Parathyroid adenoma (tissue), 2 donors: ENCODE data around the gene ONECUT1.
"Not testable (repeated sequence)": the region's sequence is repeated elsewhere in the genome, so short reads cannot be mapped to it uniquely, and the experiment has no call there.

Source experiments
- H2AFZ ChIP-seq: fragments of 300-600 bp; sonication (generic); one replicate; pipeline ENCODE4 v1.7.0; 2017; ENCODE audit warnings: antibody characterized with exemption, mild to moderate bottlenecking
- H3K27ac ChIP-seq: fragments of 300-600 bp; sonication (generic); one replicate; pipeline ENCODE4 v1.7.0; 2017
- H3K27me3 ChIP-seq: fragments of 300-600 bp; sonication (generic); one replicate; pipeline ENCODE4 v1.7.0; 2017; ENCODE audit warnings: low read length; ENCODE audit not compliant: control insufficient read depth, insufficient read depth
- H3K36me3 ChIP-seq: fragments of 300-600 bp; sonication (generic); one replicate; pipeline ENCODE4 v1.7.0; 2017; ENCODE audit warnings: low read length; ENCODE audit not compliant: control insufficient read depth, insufficient read depth
- H3K4me1 ChIP-seq: fragments of 300-600 bp; sonication (generic); one replicate; pipeline ENCODE4 v1.7.0; 2017; ENCODE audit warnings: control low read depth
- H3K4me2 ChIP-seq: fragments of 300-600 bp; sonication (generic); one replicate; pipeline ENCODE4 v1.7.0; 2017; ENCODE audit warnings: low read length
- H3K4me3 ChIP-seq: fragments of 300-600 bp; sonication (generic); one replicate; pipeline ENCODE4 v1.7.0; 2017; ENCODE audit warnings: low read depth, low read length
- H3K79me2 ChIP-seq: fragments of 300-600 bp; sonication (generic); one replicate; pipeline ENCODE4 v1.7.0; 2017; ENCODE audit warnings: control low read depth
- H3K9ac ChIP-seq: fragments of 300-600 bp; sonication (generic); one replicate; pipeline ENCODE4 v1.7.0; 2017; ENCODE audit warnings: mild to moderate bottlenecking
- H3K9me3 ChIP-seq: fragments of 300-600 bp; sonication (generic); one replicate; pipeline ENCODE4 v1.7.0; 2017; ENCODE audit warnings: low read length; ENCODE audit not compliant: control insufficient read depth
- TF ChIP-seq, protein P1 (sequence below): fragments of 300-600 bp; sonication (generic); IDR thresholded peaks from one replicate; pipeline ENCODE4 v1.7.0; 2017; ENCODE audit warnings: antibody characterized with exemption, mild to moderate bottlenecking
- donor health status: primary hyperparathyroidism.

Gene ONECUT1

DNA sequence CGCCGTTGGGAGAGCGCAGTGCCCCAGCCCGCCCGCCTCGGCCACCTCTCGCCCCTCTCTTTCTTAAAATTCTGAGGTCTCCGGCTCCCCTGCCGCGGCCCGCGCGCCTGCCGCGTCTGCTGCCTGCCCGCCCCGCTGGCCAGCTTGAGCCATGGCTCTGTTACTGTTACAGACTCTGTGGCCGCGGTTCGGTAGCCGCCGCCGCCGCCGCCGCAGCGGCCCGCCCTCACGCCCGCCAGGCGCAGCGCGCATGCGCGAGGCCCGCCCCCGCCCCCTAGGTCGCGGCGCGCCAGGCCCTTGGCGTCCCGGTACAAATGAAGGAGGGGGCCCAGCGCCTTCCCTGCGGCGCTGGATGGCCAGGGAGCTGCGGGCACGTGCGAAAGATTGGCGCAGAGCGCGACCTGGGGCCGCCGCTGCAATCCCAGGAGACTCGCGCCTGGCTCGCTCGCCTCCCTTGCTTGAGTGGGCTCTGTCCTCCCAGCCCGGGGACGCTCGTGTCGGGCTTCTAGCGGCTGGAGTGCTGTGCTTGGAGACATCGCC is at the start of gene ONECUT1:
Gene ONECUT1 (minus strand): TSS at position 168 of the 540 bp plus-strand sequence. CDS start 452 bp downstream, outside the sequence.
- Histone ChIP-seq H3K79me2 (no peaks in the 10 kb centered on the region), H3K9ac (no peak within 1 kb of the TSS), H2AFZ (peak within 1 kb of the TSS; percentile 60), H3K27me3 (peaks cover 13% of the 10 kb centered on the region), H3K27ac (no peak within 1 kb of the TSS), H3K4me1 (peaks cover 4% of the 10 kb centered on the region), H3K9me3 (no peaks in the 10 kb centered on the region), H3K36me3 (no peaks in the 10 kb centered on the region), H3K4me3 (peak within 1 kb of the TSS; percentile 29), H3K4me2 (peak within 1 kb of the TSS; percentile 65)
- TF ChIP-seq, protein P1, sequence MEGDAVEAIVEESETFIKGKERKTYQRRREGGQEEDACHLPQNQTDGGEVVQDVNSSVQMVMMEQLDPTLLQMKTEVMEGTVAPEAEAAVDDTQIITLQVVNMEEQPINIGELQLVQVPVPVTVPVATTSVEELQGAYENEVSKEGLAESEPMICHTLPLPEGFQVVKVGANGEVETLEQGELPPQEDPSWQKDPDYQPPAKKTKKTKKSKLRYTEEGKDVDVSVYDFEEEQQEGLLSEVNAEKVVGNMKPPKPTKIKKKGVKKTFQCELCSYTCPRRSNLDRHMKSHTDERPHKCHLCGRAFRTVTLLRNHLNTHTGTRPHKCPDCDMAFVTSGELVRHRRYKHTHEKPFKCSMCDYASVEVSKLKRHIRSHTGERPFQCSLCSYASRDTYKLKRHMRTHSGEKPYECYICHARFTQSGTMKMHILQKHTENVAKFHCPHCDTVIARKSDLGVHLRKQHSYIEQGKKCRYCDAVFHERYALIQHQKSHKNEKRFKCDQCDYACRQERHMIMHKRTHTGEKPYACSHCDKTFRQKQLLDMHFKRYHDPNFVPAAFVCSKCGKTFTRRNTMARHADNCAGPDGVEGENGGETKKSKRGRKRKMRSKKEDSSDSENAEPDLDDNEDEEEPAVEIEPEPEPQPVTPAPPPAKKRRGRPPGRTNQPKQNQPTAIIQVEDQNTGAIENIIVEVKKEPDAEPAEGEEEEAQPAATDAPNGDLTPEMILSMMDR = no peak

DNA sequence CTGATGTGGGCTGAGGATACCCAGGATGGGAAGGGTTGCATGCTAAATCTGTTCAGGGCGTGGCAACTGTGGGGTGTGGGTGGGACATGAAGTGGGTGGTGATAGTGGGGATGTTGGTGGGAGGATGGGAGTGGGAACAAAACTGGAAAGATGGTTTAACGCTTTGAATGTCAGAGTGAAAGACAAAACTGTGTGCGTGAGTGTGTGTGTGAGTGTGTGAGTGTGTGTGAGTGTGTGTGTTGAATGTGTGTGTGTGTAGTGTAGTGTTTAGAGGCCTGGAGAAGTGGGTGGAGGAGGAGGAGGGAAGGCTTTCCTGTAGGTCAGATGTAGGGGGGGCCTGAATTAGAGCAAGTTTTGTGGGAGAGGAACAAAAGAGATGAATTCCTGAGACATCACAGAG is 44.2 kb upstream of the ONECUT1 start:
- Histone ChIP-seq H3K27ac (no peak overlapping the region), H3K9me3 (no peaks in the 10 kb centered on the region), H3K9ac (no peak overlapping the region), H3K4me1 (no peaks in the 10 kb centered on the region), H2AFZ (no peak overlapping the region), H3K79me2 (no peaks in the 10 kb centered on the region), H3K4me2 (no peak overlapping the region), H3K4me3 (no peak overlapping the region), H3K36me3 (no peaks in the 10 kb centered on the region), H3K27me3 (no peaks in the 10 kb centered on the region)
- TF ChIP-seq, protein P1 = no peak

DNA sequence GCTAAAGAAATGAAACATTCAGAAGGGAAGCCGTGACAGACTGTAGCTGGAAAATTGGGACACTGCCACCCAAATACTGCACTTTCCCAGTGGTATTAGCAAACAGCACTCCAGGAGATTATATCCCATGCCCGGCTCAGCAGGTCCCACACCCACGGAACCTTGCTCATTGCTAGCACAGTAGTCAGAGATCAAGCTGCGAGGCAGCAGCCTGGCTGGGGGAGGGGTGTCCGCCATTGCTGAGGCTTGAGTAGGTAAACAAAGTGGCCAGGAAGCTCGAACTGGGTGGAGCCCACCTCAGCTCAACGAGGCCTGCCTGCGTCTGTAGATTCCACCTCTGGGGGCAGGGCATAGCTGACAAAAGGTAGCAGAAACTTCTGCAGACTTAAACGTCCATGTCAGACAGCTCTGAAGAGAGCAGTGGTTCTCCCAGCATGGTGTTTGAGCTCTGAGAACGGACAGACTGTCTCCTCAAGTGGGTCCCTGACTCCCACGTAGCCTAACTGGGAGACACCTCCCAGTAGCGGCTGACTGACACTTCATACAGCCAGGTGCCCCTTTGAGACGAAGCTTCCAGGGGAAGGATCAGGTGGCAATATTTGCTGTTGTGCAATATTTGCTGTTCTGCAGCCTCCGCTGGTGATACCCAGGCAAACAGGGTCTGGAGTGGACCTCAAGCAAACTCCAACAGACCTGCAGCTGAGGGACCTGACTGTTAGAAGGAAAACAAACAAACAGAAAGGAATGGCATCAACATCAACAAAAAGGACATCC is 34.2 kb upstream of the ONECUT1 start:
- not testable (repeated sequence) for H3K9ac ChIP-seq, H3K36me3 ChIP-seq, H3K79me2 ChIP-seq, H3K4me1 ChIP-seq, H2AFZ ChIP-seq, H3K4me2 ChIP-seq, H3K9me3 ChIP-seq, H3K27ac ChIP-seq, H3K4me3 ChIP-seq, H3K27me3 ChIP-seq

DNA sequence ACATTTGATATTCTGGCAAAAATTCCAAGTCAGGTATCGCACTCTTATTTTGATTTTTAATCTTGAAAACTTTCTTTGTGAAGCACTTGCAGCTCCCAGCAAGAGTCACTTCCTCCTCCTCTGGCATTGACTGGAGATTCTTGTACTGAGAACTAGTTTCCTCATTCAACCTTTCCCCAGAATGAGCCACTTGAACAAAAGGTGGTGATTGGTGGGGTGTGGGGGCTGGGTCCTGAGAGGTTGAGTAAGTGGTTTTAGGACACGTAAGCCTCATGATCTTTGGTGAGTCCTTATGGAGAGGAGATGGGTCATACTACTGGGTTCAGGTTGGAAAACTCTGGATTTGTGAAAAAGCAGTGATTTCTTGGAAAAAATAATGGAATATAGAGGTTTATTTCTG is 32.3 kb upstream of the ONECUT1 start:
- H3K79me2 ChIP-seq = no peaks in the 10 kb centered on the region
- no peak overlapping the region for H3K4me3 ChIP-seq
- no peaks in the 10 kb centered on the region for H3K27me3 ChIP-seq
- no peak overlapping the region for H3K27ac ChIP-seq
- H3K36me3 ChIP-seq = no peaks in the 10 kb centered on the region
- H3K4me1 ChIP-seq = no peaks in the 10 kb centered on the region
- H3K4me2 ChIP-seq = no peak overlapping the region
- no peak overlapping the region for H3K9ac ChIP-seq
- H2AFZ ChIP-seq = no peak overlapping the region
- H3K9me3 ChIP-seq = no peaks in the 10 kb centered on the region
- TF ChIP-seq, protein P1 = no peak

DNA sequence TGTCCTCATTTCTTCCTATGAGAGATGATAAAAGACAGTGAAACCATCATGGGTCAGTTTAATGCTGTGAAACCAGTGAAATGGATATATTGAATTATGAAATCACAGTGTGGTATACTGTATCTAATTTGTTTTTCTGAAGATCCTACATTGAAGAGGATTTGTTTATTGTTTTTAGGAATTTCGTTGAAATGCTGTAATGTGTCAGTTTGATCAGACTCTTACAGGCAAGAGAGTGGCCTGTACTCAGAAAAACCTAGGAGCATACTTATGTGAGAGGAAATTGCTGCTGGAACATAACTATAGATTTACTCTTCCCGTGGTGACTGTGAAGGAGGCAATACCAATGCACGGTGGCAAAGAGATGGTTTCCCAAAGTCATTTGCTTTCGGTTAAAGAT is 29.1 kb upstream of the ONECUT1 start:
- no peak overlapping the region for H3K4me3 ChIP-seq
- H3K36me3 ChIP-seq = no peaks in the 10 kb centered on the region
- no peak overlapping the region for H3K4me2 ChIP-seq
- no peak overlapping the region for H3K9ac ChIP-seq
- no peak overlapping the region for H3K27ac ChIP-seq
- H3K27me3 ChIP-seq = no peaks in the 10 kb centered on the region
- no peak overlapping the region for H2AFZ ChIP-seq
- H3K4me1 ChIP-seq = no peaks in the 10 kb centered on the region
- TF ChIP-seq, protein P1 = no peak
- H3K79me2 ChIP-seq = no peaks in the 10 kb centered on the region
- H3K9me3 ChIP-seq = no peaks in the 10 kb centered on the region

DNA sequence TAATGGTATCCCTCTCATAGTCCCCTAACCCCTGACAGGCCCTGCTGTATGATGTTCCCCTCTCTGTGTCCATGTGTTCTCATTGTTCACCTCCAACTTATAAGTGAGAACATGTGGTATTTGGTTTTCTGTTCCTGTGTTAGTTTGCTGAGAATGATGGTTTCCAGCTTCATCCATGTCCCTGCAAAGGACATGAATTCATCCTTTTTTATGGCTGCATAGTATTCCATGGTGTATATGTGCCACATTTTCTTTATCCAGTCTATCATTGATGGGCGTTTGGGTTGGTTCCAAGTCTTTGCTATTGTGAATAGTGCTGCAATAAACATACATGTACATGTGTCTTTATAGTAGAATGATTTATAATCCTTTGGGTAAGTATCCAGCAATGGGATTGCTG is 25.8 kb upstream of the ONECUT1 start:
- not testable (repeated sequence) for H3K9ac ChIP-seq, H3K4me2 ChIP-seq, H2AFZ ChIP-seq, H3K4me3 ChIP-seq, H3K9me3 ChIP-seq, H3K27me3 ChIP-seq, H3K36me3 ChIP-seq, H3K4me1 ChIP-seq, H3K79me2 ChIP-seq, H3K27ac ChIP-seq
